Left forelimb (tissue), 1 donor: ENCODE measurements around the gene SIPA1L3.
"Not testable (repeated sequence)": the region's sequence is repeated elsewhere in the genome, so short reads cannot be mapped to it uniquely, and the experiment has no call there.

Experiments
- DNase-seq: peaks from one replicate; pipeline ENCODE4 v3.0.0-alpha.2; 2018; ENCODE audit warnings: low spot score

The SIPA1L3 gene

GRCh38 chr19:37906869-37907734 lies at the start of gene SIPA1L3:
Gene SIPA1L3 (plus strand): TSS chr19:37907208. CDS start chr19:38081566, 174,358 bp downstream.
- DNase-seq = peak; percentile 95

- no peak for DNase-seq
These were observed 42.5 kb upstream of the SIPA1L3 start for GRCh38 chr19:37864501-37864900.

GRCh38 chr19:37865930-37866329 lies 41.1 kb upstream of the SIPA1L3 start:
- not testable (repeated sequence) for DNase-seq

GRCh38 chr19:37867831-37868230 lies 39.2 kb upstream of the SIPA1L3 start:
- DNase-seq = no peak

GRCh38 chr19:37869766-37870340 lies 37.2 kb upstream of the SIPA1L3 start:
- DNase-seq = no peak

GRCh38 chr19:37872383-37872782 lies 34.6 kb upstream of the SIPA1L3 start:
- no peak for DNase-seq

GRCh38 chr19:37874784-37875183 lies 32.2 kb upstream of the SIPA1L3 start:
- no peak for DNase-seq

GRCh38 chr19:37876032-37876431 lies 31.0 kb upstream of the SIPA1L3 start:
- DNase-seq = no peak

GRCh38 chr19:37877147-37877546 lies 29.9 kb upstream of the SIPA1L3 start:
- no peak for DNase-seq

- DNase-seq = no peak
These were observed 21.6 kb upstream of the SIPA1L3 start for GRCh38 chr19:37885392-37885791.

GRCh38 chr19:37886571-37886970 lies 20.4 kb upstream of the SIPA1L3 start:
- no peak for DNase-seq

- no peak for DNase-seq
These were observed 13.0 kb upstream of the SIPA1L3 start for GRCh38 chr19:37893845-37894575.

- no peak for DNase-seq
These were observed 10.8 kb upstream of the SIPA1L3 start for GRCh38 chr19:37896180-37896579.

- DNase-seq = no peak
These were observed 7.6 kb upstream of the SIPA1L3 start for GRCh38 chr19:37899453-37899852.

GRCh38 chr19:37899966-37900365 lies 7.0 kb upstream of the SIPA1L3 start:
- DNase-seq = no peak

- DNase-seq = peak; percentile 72
These were observed 4.3 kb upstream of the SIPA1L3 start for GRCh38 chr19:37902668-37903067.

- DNase-seq = no peak
These were observed 3.9 kb upstream of the SIPA1L3 start for GRCh38 chr19:37903096-37903495.

- no peak for DNase-seq
These were observed 801 bp upstream of the SIPA1L3 start, which contains the start of gene WDR87 for GRCh38 chr19:37905946-37906868. Gene WDR87 (minus strand): TSS chr19:37906594. CDS start chr19:37898239, 8,355 bp downstream.

GRCh38 chr19:37907735-37908455 lies 887 bp downstream of the SIPA1L3 start:
- no peak for DNase-seq

GRCh38 chr19:37909661-37910199 lies 2.7 kb downstream of the SIPA1L3 start:
- DNase-seq = no peak

GRCh38 chr19:37914908-37915307 lies 7.9 kb downstream of the SIPA1L3 start:
- no peak for DNase-seq
